Stimulated activated naive CD4-positive, alpha-beta T cell treated with Interleukin-2 at 50 U/mL for 16 hours (primary cell): Measurements from ENCODE around the gene HNRNPA2B1.

Experiments used
- DNase-seq: peaks from one replicate; lab custom pipeline; 2025; lab: John Stamatoyannopoulos, UW

Gene HNRNPA2B1

GRCh38 chr7:26145238-26145637, 55.3 kb downstream of the HNRNPA2B1 start:
- no peak for DNase-seq

- no peak for DNase-seq
These were observed 56.1 kb downstream of the HNRNPA2B1 start for GRCh38 chr7:26144184-26145080.

GRCh38 chr7:26143298-26144048, 57.1 kb downstream of the HNRNPA2B1 start:
- no peak for DNase-seq

- DNase-seq: no peak
These were observed 59.5 kb downstream of the HNRNPA2B1 start for GRCh38 chr7:26141077-26141476.

- no peak for DNase-seq
These were observed 60.2 kb downstream of the HNRNPA2B1 start for GRCh38 chr7:26140380-26140779.
